ENCODE data around the gene NCBP3.

The NCBP3 gene

DNA sequence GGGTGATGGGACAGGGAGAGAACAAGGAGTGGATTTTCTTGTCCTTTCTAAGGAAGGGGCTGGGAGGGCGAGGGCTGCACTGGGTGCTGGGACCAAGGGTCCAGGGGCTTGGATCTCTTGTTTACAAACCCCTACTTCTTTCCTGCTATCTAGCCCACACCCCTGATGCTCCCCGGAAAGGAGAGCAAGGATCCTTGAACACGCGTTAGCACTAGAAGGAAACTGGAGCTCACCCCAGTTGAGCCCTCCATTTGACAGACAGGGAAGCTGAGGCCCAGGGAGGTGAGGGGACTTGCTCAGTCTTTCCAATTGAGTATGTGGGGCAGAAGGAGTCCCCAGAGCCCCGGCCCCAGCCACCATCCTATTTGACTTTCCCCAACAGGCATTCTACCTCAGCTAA lies 40.5 kb downstream of the NCBP3 start:
- no peaks in the 10 kb centered on the region for H3K9me3 ChIP-seq (ENCODE audit: control insufficient read depth, low read length)
- H3K4me1 ChIP-seq: peaks cover 3% of the 10 kb centered on the region
- TF ChIP-seq, protein P1, sequence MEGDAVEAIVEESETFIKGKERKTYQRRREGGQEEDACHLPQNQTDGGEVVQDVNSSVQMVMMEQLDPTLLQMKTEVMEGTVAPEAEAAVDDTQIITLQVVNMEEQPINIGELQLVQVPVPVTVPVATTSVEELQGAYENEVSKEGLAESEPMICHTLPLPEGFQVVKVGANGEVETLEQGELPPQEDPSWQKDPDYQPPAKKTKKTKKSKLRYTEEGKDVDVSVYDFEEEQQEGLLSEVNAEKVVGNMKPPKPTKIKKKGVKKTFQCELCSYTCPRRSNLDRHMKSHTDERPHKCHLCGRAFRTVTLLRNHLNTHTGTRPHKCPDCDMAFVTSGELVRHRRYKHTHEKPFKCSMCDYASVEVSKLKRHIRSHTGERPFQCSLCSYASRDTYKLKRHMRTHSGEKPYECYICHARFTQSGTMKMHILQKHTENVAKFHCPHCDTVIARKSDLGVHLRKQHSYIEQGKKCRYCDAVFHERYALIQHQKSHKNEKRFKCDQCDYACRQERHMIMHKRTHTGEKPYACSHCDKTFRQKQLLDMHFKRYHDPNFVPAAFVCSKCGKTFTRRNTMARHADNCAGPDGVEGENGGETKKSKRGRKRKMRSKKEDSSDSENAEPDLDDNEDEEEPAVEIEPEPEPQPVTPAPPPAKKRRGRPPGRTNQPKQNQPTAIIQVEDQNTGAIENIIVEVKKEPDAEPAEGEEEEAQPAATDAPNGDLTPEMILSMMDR (IDR thresholded peaks at IDR 0.05): no peak
- no peak overlapping the region for H3K9ac ChIP-seq
- H3K4me3 ChIP-seq (ENCODE audit: low read depth, low read length): no peak overlapping the region
- no peak overlapping the region for H3K4me2 ChIP-seq (ENCODE audit: low read length)
- no peaks in the 10 kb centered on the region for H3K79me2 ChIP-seq
- no peaks in the 10 kb centered on the region for H3K27me3 ChIP-seq (ENCODE audit: control insufficient read depth, insufficient read depth, low read length)
- no peaks in the 10 kb centered on the region for H3K36me3 ChIP-seq (ENCODE audit: control insufficient read depth, insufficient read depth, low read length)
- H3K27ac ChIP-seq: no peak overlapping the region
- no peak overlapping the region for H2AFZ ChIP-seq

DNA sequence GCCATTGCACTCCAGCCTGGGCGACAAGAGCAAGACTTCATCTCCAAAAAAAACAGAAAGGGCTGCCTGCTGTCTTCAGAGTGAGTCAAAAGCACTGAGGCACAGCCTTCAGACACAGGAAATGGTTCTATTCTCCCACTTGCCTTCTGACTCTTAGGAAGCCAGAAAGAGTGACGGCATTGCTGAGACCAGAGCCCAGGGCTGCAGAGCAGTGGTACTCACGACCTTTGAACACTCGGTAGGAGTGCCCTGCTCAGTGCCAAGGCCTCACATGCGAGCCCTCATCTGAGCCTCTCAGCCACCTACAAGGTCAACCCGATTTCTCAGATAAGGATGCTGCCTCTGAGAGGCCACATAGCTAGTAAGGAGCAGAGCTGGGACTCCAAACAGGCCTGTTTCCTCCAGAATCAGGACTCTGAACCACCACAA lies 41.5 kb downstream of the NCBP3 start:
- no peaks in the 10 kb centered on the region for H3K27me3 ChIP-seq (ENCODE audit: control insufficient read depth, insufficient read depth, low read length)
- no peaks in the 10 kb centered on the region for H3K36me3 ChIP-seq (ENCODE audit: control insufficient read depth, insufficient read depth, low read length)
- H3K4me3 ChIP-seq (ENCODE audit: low read depth, low read length): no peak overlapping the region
- H3K9me3 ChIP-seq (ENCODE audit: control insufficient read depth, low read length): no peaks in the 10 kb centered on the region
- no peaks in the 10 kb centered on the region for H3K79me2 ChIP-seq
- H3K9ac ChIP-seq: no peak overlapping the region
- H3K4me1 ChIP-seq: peaks cover 3% of the 10 kb centered on the region
- no peak overlapping the region for H3K27ac ChIP-seq
- no peak overlapping the region for H2AFZ ChIP-seq
- H3K4me2 ChIP-seq (ENCODE audit: low read length): no peak overlapping the region
- TF ChIP-seq, protein P1 (IDR thresholded peaks at IDR 0.05): no peak

DNA sequence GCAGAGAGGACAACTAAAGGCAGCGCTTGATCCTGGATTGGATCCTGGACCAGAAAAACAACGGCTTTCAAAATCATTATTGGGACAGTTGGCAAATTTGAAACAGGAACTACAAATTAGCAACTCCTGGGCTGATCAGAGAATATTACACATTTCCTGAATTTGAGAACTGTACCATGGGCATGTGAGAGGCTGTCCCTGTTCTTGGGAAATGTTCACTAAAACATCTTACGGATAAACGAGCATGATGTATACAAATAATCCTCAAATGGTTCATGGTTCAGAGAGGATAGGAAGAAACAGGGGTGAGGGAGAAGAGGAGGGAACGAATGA lies 42.8 kb downstream of the NCBP3 start:
- Histone ChIP-seq H3K4me2 (ENCODE audit: low read length) (no peak overlapping the region), H3K4me3 (ENCODE audit: low read depth, low read length) (no peak overlapping the region), H3K9ac (no peak overlapping the region), H3K27ac (no peak overlapping the region), H3K79me2 (no peaks in the 10 kb centered on the region), H3K9me3 (ENCODE audit: control insufficient read depth, low read length) (no peaks in the 10 kb centered on the region), H3K27me3 (ENCODE audit: control insufficient read depth, insufficient read depth, low read length) (no peaks in the 10 kb centered on the region), H2AFZ (no peak overlapping the region), H3K36me3 (ENCODE audit: control insufficient read depth, insufficient read depth, low read length) (no peaks in the 10 kb centered on the region), H3K4me1 (peaks cover 3% of the 10 kb centered on the region)
- TF ChIP-seq, protein P1 (IDR thresholded peaks at IDR 0.05): no peak

DNA sequence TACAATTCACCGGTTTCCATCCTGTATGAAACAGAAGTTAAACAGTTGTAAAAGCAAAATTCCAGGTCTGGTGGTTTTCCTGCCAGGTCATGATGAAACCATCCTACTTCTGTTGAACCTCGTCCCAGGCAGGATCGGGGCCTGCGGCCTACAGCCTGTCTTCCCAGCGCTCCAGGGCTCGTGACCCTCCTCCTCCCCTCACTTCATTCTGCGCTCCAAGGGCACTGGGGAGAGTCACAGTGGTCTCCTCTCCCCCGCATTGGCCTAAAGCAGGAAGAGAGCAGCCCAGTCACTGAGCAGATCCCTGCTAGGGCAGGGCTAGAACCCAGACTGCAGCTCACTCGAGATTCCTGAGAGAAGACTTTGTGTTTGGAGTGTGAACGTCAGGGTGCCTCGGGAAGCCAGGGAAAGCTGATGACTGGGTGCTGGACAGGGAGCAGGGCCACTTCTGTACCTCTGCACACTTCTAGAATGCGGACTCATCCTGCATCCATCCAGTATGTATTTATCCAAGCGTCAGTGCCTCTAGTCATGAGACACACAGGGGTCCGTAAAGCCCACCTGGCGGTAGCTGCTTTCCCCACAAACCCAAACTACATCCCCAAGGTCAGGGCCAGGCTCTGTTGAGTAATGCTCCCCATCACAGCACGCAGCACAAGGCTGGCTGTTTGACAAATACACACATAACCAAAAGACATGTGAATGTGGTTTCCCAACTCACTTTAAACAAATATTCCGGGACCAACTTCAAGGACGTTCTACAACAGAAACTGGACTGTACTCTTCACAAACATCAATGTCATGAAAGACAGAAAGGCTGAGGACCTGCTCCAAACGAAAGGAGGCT lies 43.4 kb downstream of the NCBP3 start:
- Histone ChIP-seq H3K4me2 (ENCODE audit: low read length) (no peak overlapping the region), H3K4me1 (peaks cover 3% of the 10 kb centered on the region), H3K27me3 (ENCODE audit: control insufficient read depth, insufficient read depth, low read length) (no peaks in the 10 kb centered on the region), H2AFZ (no peak overlapping the region), H3K9ac (no peak overlapping the region), H3K36me3 (ENCODE audit: control insufficient read depth, insufficient read depth, low read length) (no peaks in the 10 kb centered on the region), H3K79me2 (no peaks in the 10 kb centered on the region), H3K27ac (no peak overlapping the region), H3K9me3 (ENCODE audit: control insufficient read depth, low read length) (no peaks in the 10 kb centered on the region), H3K4me3 (ENCODE audit: low read depth, low read length) (no peak overlapping the region)
- TF ChIP-seq, protein P1 (IDR thresholded peaks at IDR 0.05): no peak

DNA sequence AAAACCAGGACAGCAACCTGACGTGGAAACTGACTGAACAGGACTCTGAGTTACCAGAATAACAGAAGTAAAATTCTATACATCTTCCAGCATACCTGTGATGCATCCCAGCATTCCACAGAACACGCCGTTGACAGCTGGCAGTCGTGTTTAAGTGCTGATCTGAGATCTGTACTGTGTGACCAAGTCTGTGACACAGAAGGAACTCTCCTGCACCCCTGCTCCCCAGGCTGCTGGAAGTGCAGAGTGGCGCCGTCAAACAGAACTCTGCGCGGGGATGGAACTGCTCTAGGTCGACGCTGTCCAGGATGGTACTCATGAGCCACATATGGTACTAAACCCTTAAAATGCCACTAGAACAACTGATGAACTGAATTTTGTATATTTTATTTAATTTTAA lies 44.3 kb downstream of the NCBP3 start:
- H3K4me1 ChIP-seq: peaks cover 3% of the 10 kb centered on the region
- no peak overlapping the region for H3K27ac ChIP-seq
- no peak overlapping the region for H3K9ac ChIP-seq
- H3K36me3 ChIP-seq (ENCODE audit: control insufficient read depth, insufficient read depth, low read length): no peaks in the 10 kb centered on the region
- no peak overlapping the region for H3K4me2 ChIP-seq (ENCODE audit: low read length)
- no peaks in the 10 kb centered on the region for H3K27me3 ChIP-seq (ENCODE audit: control insufficient read depth, insufficient read depth, low read length)
- no peak overlapping the region for H3K4me3 ChIP-seq (ENCODE audit: low read depth, low read length)
- TF ChIP-seq, protein P1 (IDR thresholded peaks at IDR 0.05): no peak
- no peak overlapping the region for H2AFZ ChIP-seq
- H3K79me2 ChIP-seq: no peaks in the 10 kb centered on the region
- no peaks in the 10 kb centered on the region for H3K9me3 ChIP-seq (ENCODE audit: control insufficient read depth, low read length)
